Midbrain (tissue), 1 donor: ENCODE results near the gene COBL.
A peak's percentile ranks its signal among the peaks of the same experiment; 100 is the strongest.

Experiments used
- DNase-seq: peaks from one replicate; lab custom pipeline; 2025; lab: John Stamatoyannopoulos, UW

The COBL gene

GRCh38 chr7:51255036-51255435, 61.6 kb downstream of the COBL start:
- no peak for DNase-seq

- no peak for DNase-seq
These were observed 63.5 kb downstream of the COBL start for GRCh38 chr7:51253157-51253556.

GRCh38 chr7:51251290-51251689, 65.3 kb downstream of the COBL start:
- no peak for DNase-seq

GRCh38 chr7:51250512-51250911, 66.1 kb downstream of the COBL start:
- no peak for DNase-seq

GRCh38 chr7:51249991-51250390, 66.6 kb downstream of the COBL start:
- no peak for DNase-seq

GRCh38 chr7:51249187-51249945, 67.2 kb downstream of the COBL start:
- DNase-seq, result no peak

GRCh38 chr7:51246258-51247245, 70.1 kb downstream of the COBL start:
- DNase-seq, result peak; percentile 64

GRCh38 chr7:51244885-51245284, 71.7 kb downstream of the COBL start:
- DNase-seq, result no peak

GRCh38 chr7:51244053-51244452, 72.6 kb downstream of the COBL start:
- DNase-seq, result no peak

GRCh38 chr7:51243631-51244030, 73.0 kb downstream of the COBL start:
- DNase-seq, result no peak

GRCh38 chr7:51242881-51243518, 73.6 kb downstream of the COBL start:
- no peak for DNase-seq

- DNase-seq, result no peak
These were observed 74.5 kb downstream of the COBL start for GRCh38 chr7:51242007-51242691.

- no peak for DNase-seq
These were observed 75.7 kb downstream of the COBL start for GRCh38 chr7:51240868-51241267.

GRCh38 chr7:51239691-51240090, 76.9 kb downstream of the COBL start:
- DNase-seq, result no peak

- DNase-seq, result no peak
These were observed 77.6 kb downstream of the COBL start for GRCh38 chr7:51238981-51239495.

- DNase-seq, result no peak
These were observed 79.0 kb downstream of the COBL start for GRCh38 chr7:51237446-51238133.

- no peak for DNase-seq
These were observed 80.0 kb downstream of the COBL start for GRCh38 chr7:51236470-51237132.

GRCh38 chr7:51235593-51236313, 80.9 kb downstream of the COBL start:
- no peak for DNase-seq

GRCh38 chr7:51234609-51235308, 81.8 kb downstream of the COBL start:
- DNase-seq, result no peak
